DMS 273 (cell line): ENCODE data around the gene OR52B2.

Experiments
- DNase-seq: peaks from one replicate; lab custom pipeline; 2025; ENCODE audit not compliant: unreplicated experiment; lab: John Stamatoyannopoulos, UW

The OR52B2 gene

GRCh38 chr11:6170226-6170625 is at the start of gene OR52B2:
OR52B2 (minus strand) TSS chr11:6170326; CDS start chr11:6170326, 0 bp downstream.
- DNase-seq: no peak

DNA sequence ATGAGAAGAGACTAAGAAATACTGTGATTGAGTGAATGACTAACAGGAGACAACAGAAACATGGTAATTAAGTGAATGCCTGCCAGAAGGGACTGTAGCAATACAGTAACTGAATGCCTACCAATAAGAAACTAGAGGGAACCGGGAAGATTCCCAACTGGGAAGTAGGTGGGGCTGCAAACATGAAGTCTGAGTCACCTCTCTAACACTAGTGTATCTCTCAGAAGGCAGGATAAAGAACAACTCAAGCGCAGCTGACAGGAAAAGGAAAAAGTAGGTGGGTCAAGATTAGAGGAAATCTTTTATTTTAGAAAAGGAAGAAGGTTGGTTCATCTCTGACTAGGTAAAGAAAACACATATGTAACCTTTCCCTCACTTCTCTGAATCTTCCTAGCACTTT is 49.2 kb upstream of the OR52B2 start:
- DNase-seq: no peak

- no peak for DNase-seq
These were observed 47.6 kb upstream of the OR52B2 start for GRCh38 chr11:6217722-6218121.

- DNase-seq: no peak
These were observed 46.4 kb upstream of the OR52B2 start for GRCh38 chr11:6216501-6216900.

DNA sequence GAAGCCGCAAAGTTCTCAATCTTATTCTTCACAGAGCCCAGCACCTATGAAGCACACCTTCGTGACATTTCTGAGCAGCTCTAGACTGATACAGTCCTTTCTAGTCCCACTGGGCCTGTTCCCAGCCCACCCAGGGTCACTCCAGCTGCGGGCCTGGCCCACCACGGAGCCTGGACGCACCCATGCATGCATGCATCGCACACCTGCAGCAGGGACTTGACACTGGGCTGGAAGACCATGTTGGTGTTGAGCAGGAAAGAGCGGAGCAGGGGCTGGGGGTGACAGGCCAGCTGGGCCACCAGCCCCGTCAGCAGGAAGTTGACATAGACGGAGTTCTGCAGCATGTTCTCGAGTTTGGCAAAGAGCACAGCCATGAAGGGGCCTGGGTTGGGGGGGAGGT is 44.4 kb upstream of the OR52B2 start:
- no peak for DNase-seq

- DNase-seq: no peak
These were observed 40.3 kb upstream of the OR52B2 start for GRCh38 chr11:6210274-6210955.

- no peak for DNase-seq
These were observed 39.7 kb upstream of the OR52B2 start for GRCh38 chr11:6209801-6210200.

DNA sequence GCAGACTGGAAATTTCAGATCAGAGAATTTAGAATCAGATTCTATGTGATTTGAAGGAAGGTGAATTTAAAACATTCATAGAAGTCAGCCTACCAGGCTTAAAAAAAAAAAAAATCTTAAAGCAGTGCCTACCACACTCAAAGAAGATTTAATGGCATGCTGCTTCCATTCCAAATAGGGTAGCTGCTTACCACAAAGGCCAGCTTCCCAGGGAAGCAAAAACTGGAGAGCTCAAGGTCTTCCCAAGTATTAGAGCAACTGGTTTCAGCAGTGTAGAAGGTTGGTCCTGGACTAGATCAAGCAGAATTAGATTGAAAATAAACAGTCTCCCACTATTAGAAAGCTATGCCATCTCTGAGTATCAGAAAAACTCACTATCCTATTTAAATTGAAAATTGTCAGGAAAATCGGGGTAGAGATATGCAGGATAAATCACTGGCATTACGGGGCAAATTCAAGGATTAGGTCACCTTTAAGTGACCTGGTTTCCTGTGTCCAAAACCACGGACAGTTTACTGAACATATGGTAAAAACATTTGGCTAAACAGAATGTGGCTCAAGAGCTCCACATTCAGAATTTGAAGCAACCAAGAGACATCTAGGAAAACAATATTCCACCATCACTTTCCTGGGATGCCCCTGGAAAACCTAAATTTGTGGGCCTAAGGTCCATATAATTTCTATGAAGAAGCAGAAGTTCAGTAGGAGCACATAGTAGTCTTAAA is 36.5 kb upstream of the OR52B2 start:
- DNase-seq: no peak

GRCh38 chr11:6205366-6205765 is 35.2 kb upstream of the OR52B2 start, which contains the start of gene C11orf42:
C11orf42 (plus strand) TSS chr11:6205557; CDS start chr11:6205616, 59 bp downstream.
- no peak for DNase-seq

- DNase-seq: no peak
These were observed 34.6 kb upstream of the OR52B2 start for GRCh38 chr11:6204706-6205105.

- no peak for DNase-seq
These were observed 33.2 kb upstream of the OR52B2 start for GRCh38 chr11:6203327-6203726.

- DNase-seq: no peak
These were observed 31.9 kb upstream of the OR52B2 start for GRCh38 chr11:6202041-6202440.

DNA sequence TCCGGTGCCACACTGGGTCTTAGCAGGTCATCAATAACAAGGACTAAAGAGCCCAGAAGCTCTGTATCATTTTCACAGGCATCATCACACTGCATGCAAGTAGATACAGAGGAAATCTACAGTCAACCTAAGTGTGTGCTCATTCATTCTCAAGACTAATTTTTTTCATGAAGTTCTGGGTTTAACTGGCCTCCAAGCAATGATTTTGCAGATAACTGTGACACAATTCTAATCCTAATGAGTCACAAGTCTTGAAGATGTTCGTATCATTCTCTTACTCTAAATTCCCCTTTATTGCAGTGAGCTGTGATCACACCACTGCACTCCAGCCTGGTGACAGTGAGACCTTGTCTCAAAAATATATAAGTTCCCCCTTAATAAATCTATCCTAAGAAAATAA is 31.4 kb upstream of the OR52B2 start:
- no peak for DNase-seq

GRCh38 chr11:6200975-6201374 is 30.8 kb upstream of the OR52B2 start:
- DNase-seq: no peak

DNA sequence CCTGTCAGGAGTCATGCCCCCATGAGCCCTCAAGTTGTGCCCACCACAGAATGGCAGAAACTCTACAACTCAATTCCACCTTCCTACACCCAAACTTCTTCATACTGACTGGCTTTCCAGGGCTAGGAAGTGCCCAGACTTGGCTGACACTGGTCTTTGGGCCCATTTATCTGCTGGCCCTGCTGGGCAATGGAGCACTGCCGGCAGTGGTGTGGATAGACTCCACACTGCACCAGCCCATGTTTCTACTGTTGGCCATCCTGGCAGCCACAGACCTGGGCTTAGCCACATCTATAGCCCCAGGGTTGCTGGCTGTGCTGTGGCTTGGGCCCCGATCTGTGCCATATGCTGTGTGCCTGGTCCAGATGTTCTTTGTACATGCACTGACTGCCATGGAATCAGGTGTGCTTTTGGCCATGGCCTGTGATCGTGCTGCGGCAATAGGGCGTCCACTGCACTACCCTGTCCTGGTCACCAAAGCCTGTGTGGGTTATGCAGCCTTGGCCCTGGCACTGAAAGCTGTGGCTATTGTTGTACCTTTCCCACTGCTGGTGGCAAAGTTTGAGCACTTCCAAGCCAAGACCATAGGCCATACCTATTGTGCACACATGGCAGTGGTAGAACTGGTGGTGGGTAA is 29.2 kb upstream of the OR52B2 start, which contains the start of gene OR52W1:
OR52W1 (plus strand) TSS at position 51 of the 637 bp plus-strand sequence; CDS start at position 51, 0 bp downstream.
- no peak for DNase-seq

GRCh38 chr11:6197466-6198200 is 27.5 kb upstream of the OR52B2 start:
- DNase-seq: no peak

- DNase-seq: no peak
These were observed 26.3 kb upstream of the OR52B2 start for GRCh38 chr11:6196396-6196795.

DNA sequence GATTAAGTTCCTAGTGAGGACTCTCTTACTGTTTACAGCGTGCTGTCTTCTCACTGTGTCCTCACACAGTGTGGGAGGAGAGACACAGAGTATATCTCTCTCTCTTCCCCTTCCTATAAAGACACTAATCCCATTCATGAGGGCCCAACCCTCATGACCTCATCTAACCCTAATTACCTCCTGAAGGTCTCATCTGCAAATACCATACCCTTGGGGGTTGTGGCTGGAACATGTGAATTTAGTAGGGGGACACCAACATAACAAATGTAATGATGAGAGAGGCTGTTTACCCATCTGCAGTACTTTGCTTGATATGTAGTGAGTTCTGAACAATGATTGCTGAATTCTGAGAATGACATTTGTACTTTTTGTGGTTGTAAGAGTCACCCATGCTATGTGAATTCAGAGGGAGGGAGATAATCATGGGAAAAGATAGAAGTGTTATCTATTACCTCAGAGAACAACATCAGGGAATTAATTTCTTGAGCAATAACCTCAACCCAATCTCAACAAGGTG is 24.0 kb upstream of the OR52B2 start:
- no peak for DNase-seq

DNA sequence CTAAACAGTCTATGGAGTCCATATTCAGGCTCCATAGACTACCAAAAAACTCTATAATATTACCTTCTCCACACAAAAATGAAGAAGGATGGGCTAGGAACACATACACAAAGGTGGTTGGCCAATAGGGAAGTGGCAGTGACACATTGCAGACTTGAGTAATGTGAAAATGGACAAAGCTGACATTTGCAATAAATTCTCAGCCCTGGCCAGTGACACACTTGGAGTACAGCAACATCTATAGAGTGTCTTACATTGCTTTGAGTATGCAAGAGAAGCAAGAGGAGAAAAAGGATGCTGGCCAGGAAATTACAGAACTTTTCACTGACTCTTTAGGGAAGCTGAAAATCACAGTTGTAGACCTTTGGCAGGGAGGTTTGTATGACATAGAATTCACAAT is 21.6 kb upstream of the OR52B2 start:
- DNase-seq: no peak

DNA sequence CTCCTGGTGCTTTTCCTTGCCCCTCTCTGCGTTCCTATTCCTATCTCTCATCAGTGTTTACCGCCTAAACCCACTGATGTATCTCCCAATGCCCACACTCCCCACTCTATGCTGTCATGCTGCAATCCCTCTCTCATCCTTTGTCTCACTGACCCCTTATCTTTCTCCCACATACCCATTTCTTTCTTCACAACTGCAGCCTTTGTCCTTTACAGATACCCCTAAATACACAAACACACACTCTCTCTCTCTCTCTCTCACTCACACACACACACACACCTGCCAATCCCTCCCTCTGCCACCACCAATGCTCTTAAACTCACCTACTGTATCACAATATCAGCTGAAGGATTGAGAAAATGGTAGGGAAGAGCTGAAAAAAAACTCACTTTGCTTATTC is 5.3 kb upstream of the OR52B2 start:
- DNase-seq: no peak
